Mucosa of gallbladder (tissue), 1 donor: Measurements from ENCODE around the gene ZNF419. TPM values are rescaled to one million over a fixed set of nuclear protein-coding genes. Genes with fewer than 3 reads are reported as not detected.

Experiments
- DNase-seq: peaks from one replicate; pipeline ENCODE4 v3.0.0-alpha.2; 2020; ENCODE audit warnings: low spot score
- total RNA-seq: library from RNA; stranded (reverse); gene quantifications from one replicate; pipeline ENCODE4 v1.2.1, GENCODE V29; 2021
- donor health status: DM: no; HTN: no; CAD: no.

Gene ZNF419
- total RNA-seq, 1 donor from 2014 or later, result 9.6 TPM

DNA sequence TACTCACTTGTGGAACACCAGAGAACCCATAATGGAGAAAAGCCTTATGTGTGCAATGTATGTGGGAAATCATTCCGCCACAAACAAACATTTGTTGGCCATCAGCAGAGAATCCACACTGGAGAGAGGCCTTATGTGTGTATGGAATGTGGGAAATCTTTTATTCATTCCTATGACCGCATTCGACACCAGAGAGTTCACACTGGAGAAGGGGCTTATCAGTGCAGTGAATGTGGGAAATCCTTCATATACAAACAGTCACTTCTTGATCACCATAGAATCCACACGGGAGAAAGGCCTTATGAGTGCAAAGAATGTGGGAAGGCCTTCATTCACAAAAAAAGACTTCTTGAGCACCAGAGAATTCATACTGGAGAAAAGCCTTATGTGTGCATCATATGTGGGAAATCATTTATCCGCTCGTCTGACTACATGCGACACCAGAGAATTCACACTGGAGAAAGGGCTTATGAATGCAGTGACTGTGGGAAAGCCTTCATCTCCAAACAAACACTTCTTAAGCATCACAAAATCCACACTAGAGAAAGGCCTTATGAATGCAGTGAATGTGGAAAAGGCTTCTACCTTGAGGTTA, 50.5 kb downstream of the ZNF419 start:
- no peak for DNase-seq

Other genes with a start within 250 kb of the ZNF419 start
- gene ZNF805, start 247.1 kb upstream of the ZNF419 start, total RNA-seq, result 14.8 TPM
- gene ZNF460, start 207.3 kb upstream of the ZNF419 start, total RNA-seq, result 63.1 TPM
- 10.6 TPM for gene ZNF543, start 167.3 kb upstream of the ZNF419 start, total RNA-seq
- gene ZNF304, start 136.5 kb upstream of the ZNF419 start, total RNA-seq, result 11.6 TPM
- gene TRAPPC2B, start 124.2 kb upstream of the ZNF419 start, total RNA-seq, result 10.6 TPM
- gene ZNF547, start 124.2 kb upstream of the ZNF419 start, total RNA-seq, result 5.6 TPM
- 23.5 TPM for gene ZNF548, start 97.9 kb upstream of the ZNF419 start, total RNA-seq
- 14.4 TPM for gene ZNF17, start 76.6 kb upstream of the ZNF419 start, total RNA-seq
- 9.8 TPM for gene ZNF749, start 52.4 kb upstream of the ZNF419 start, total RNA-seq
- gene VN1R1, start 30.6 kb upstream of the ZNF419 start, total RNA-seq, result 0.95 TPM
- gene ZNF772, start 10.2 kb upstream of the ZNF419 start, total RNA-seq, result 18.9 TPM
- gene ZNF773, start 12.2 kb downstream of the ZNF419 start, total RNA-seq, result 9.9 TPM
- gene ZNF549, start 39.6 kb downstream of the ZNF419 start, total RNA-seq, result 8.0 TPM
- gene ZNF550, start 72.1 kb downstream of the ZNF419 start, total RNA-seq, result 15.1 TPM
- 7.1 TPM for gene ZNF416, start 91.2 kb downstream of the ZNF419 start, total RNA-seq
- gene ZIK1, start 96.4 kb downstream of the ZNF419 start, total RNA-seq, result 7.6 TPM
- 5.1 TPM for gene ZNF530, start 112.1 kb downstream of the ZNF419 start, total RNA-seq
- gene ZNF134, start 126.5 kb downstream of the ZNF419 start, total RNA-seq, result 19.0 TPM
- 19.6 TPM for gene ZNF211, start 145.4 kb downstream of the ZNF419 start, total RNA-seq
- gene ZSCAN4, start 181.2 kb downstream of the ZNF419 start, total RNA-seq, result not detected
- 5.3 TPM for gene ZNF551, start 194.2 kb downstream of the ZNF419 start, total RNA-seq
- 11.7 TPM for gene ZNF154, start 221.5 kb downstream of the ZNF419 start, total RNA-seq
- gene ZNF671, start 239.9 kb downstream of the ZNF419 start, total RNA-seq, result 14.9 TPM